CD8-positive, alpha-beta memory T cell (primary cell): ENCODE results near the gene BLTP2. TPM values are rescaled to one million over a fixed set of nuclear protein-coding genes. Genes with fewer than 3 reads are reported as not detected.

Experiments used
- CTCF ChIA-PET: fragments of 350-600 bp; sonication (Branson Sonifier 250); formaldehyde crosslinking; loops from one replicate; lab custom pipeline; 2021; ENCODE audit warnings: antibody characterized with exemption; lab: Charles Lee
- POLR2A ChIA-PET: fragments of 350-600 bp; sonication (Branson Sonifier 250); formaldehyde crosslinking; loops from one replicate; lab custom pipeline; 2021; ENCODE audit warnings: antibody characterized with exemption; lab: Charles Lee
- DNase-seq, 5 donors: peaks; one replicate each; pipeline versions ENCODE4 v3.0.0 to v3.0.0-alpha.2; 2020 to 2022; ENCODE audit warnings: mixed read lengths in 1 of 5
- H3K27ac ChIP-seq: one replicate; pipeline ENCODE4 v1.7.0; 2013; ENCODE audit warnings: low read depth, mild to moderate bottlenecking, low read length, moderate library complexity
- H3K27me3 ChIP-seq: 2 replicates; pipeline ENCODE4 v1.7.0; 2013; ENCODE audit warnings: low read length, mild to moderate bottlenecking; ENCODE audit not compliant: insufficient read depth, poor library complexity, severe bottlenecking
- H3K36me3 ChIP-seq: 2 replicates; pipeline ENCODE4 v1.7.0; 2013; ENCODE audit warnings: mild to moderate bottlenecking, low read length, moderate library complexity; ENCODE audit not compliant: insufficient read depth
- H3K4me1 ChIP-seq: 2 replicates; pipeline ENCODE4 v1.7.0; 2013; ENCODE audit warnings: mild to moderate bottlenecking, low read length, moderate library complexity; ENCODE audit not compliant: insufficient read depth
- H3K4me3 ChIP-seq: 2 replicates; pipeline ENCODE4 v1.7.0; 2013; ENCODE audit warnings: mild to moderate bottlenecking, low read length
- H3K9me3 ChIP-seq: 2 replicates; pipeline ENCODE4 v1.7.0; 2013; ENCODE audit warnings: mild to moderate bottlenecking, low read length
- H3K27ac Mint-ChIP-seq, 8 donors: one replicate each; pipeline ENCODE4 v1.8.0; 2020 to 2021; ENCODE audit warnings: mixed read lengths in 8 of 8, mild to moderate bottlenecking in 6 of 8, inconsistent platforms in 3 of 8, moderate library complexity in 3 of 8
- H3K27me3 Mint-ChIP-seq, 2 donors: one replicate each; pipeline ENCODE4 v1.8.0; 2020 to 2021; ENCODE audit warnings: mixed read lengths in 2 of 2, mild to moderate bottlenecking in 1 of 2, moderate library complexity in 1 of 2
- H3K36me3 Mint-ChIP-seq, 3 donors: one replicate each; pipeline ENCODE4 v1.8.0; 2020 to 2021; ENCODE audit warnings: mixed read lengths in 3 of 3, inconsistent platforms in 1 of 3, mild to moderate bottlenecking in 1 of 3
- H3K4me1 Mint-ChIP-seq, 3 donors: one replicate each; pipeline ENCODE4 v1.8.0; 2020 to 2021; ENCODE audit warnings: mixed read lengths in 3 of 3, inconsistent platforms in 1 of 3, mild to moderate bottlenecking in 1 of 3
- H3K4me3 Mint-ChIP-seq, 7 donors: one replicate each; pipeline ENCODE4 v1.8.0; 2020 to 2021; ENCODE audit warnings: mixed read lengths in 7 of 7, mild to moderate bottlenecking in 6 of 7, moderate library complexity in 4 of 7, inconsistent platforms in 2 of 7
- H3K9me3 Mint-ChIP-seq, 5 donors: one replicate each; pipeline ENCODE4 v1.8.0; 2020 to 2022; ENCODE audit warnings: mixed read lengths in 5 of 5, mild to moderate bottlenecking in 3 of 5, moderate library complexity in 2 of 5, inconsistent platforms in 1 of 5
- polyA plus RNA-seq: library from polyadenylated mRNA; unstranded; fragments of 300-500 nt; fragmentation: Illumina TruSeq; gene quantifications from one replicate; pipeline ENCODE4 v1.2.3, GENCODE V29; 2021
- total RNA-seq, 2 experiments: library from RNA; stranded (reverse); gene quantifications; one replicate each; pipeline ENCODE4 v1.2.3, GENCODE V29; 2021

BLTP2 gene
- total and polyA plus RNA-seq, 3 experiments from 2014 or later, result 44.5 to 192 (median 176) TPM

DNA sequence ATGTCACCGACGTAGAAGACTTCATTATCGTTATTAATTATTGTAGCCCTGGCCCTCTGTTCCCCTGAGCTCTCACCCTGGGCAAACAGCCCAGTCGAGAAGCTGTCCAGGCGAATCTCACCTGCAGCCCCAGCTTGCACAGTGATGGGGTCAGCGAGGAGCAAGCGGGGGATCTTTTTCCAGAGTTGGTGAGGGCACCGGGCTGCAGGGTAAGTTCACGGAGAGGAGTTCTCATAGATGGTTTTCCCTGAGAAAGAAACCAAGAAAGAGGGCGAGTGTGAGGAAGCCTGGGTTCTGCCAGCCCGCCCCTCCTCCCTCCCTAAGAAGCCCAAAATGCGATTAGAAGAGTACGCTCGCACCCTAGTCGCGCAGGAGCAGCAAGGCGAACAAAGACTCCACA is 46.6 kb downstream of the BLTP2 start:
- H3K27ac ChIP-seq, result peak overlapping the region; percentile 99
- H3K27me3 Mint-ChIP-seq, result no peaks in the 10 kb centered on the region
- no peaks in the 10 kb centered on the region for H3K9me3 Mint-ChIP-seq
- H3K4me1 Mint-ChIP-seq, result peaks cover 19 to 25% (median 24%) of the 10 kb centered on the region in 3 donors
- ChIA-PET CTCF (interaction anchor here (2.4 kb wide), 1 partner anchor 28 kb away, joined by 10 read pairs; the partner anchor contains the start of gene PIGS), POLR2A (interaction anchor here (1.6 to 3.4 kb wide), 2 partner anchors 22 to 26 kb away, joined by 10 to 39 read pairs; partner anchors contain the start of genes ALDOC and PIGS)
- H3K27ac Mint-ChIP-seq, result peak overlapping the region; percentile 95 to 100 (median 98)
- H3K9me3 ChIP-seq, result no peaks in the 10 kb centered on the region
- peaks cover 0 to 5% (median 0%) of the 10 kb centered on the region in 3 donors for H3K36me3 Mint-ChIP-seq
- peak overlapping the region; percentile 86 for H3K4me3 ChIP-seq
- H3K27me3 ChIP-seq, result no peaks in the 10 kb centered on the region
- no peaks in the 10 kb centered on the region for H3K36me3 ChIP-seq
- H3K4me1 ChIP-seq, result peaks cover 5% of the 10 kb centered on the region
- peak overlapping the region; percentile 89 to 99 (median 93) for H3K4me3 Mint-ChIP-seq
- no peak for DNase-seq

DNA sequence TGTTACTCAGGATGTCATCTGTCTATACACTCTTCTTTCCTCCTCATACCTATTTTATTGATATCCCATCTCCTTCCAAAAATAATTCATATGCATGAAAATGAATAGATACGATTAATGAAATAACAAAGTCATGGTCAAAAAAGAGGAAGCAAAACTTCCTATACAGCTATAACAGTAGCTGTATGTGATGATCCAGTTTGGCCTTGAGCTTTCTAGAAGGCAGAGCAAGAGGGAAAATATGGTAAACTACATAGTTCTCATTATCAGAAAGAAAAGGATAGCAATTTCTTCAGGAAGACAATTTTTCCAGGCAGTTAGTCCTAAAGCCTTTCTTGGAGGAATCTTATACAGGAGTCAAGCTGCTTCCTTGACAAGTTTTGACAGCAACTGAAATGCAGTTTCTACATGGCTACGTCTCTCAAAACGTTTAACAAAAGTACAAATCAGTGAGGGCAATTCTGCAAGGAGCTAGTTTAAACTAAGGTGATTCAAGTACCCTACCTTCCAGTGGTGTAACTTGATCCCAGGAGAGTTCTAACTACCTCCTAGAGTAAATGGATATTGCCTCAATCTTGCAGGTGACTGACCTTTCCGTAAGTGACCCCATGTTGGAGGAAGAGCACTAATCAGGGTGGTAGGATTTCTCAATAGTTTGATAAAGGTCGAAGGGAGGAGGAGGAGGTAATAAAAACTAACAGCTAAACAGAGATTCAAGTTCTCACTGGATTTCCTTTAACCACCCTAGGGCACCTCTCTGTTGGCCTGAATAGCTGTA is 47.2 kb downstream of the BLTP2 start:
- Mint-ChIP-seq H3K27ac (peak overlapping the region; percentile 95 to 100 (median 98)), H3K9me3 (no peaks in the 10 kb centered on the region), H3K4me3 (peak overlapping the region; percentile 89 to 99 (median 93)), H3K4me1 (peaks cover 19 to 25% (median 24%) of the 10 kb centered on the region in 3 donors), H3K36me3 (peaks cover 0 to 5% (median 0%) of the 10 kb centered on the region in 3 donors), H3K27me3 (no peaks in the 10 kb centered on the region)
- Histone ChIP-seq H3K36me3 (no peaks in the 10 kb centered on the region), H3K27ac (peak overlapping the region; percentile 99), H3K4me1 (peaks cover 5% of the 10 kb centered on the region), H3K4me3 (peak overlapping the region; percentile 86), H3K27me3 (no peaks in the 10 kb centered on the region), H3K9me3 (no peaks in the 10 kb centered on the region)
- DNase-seq, result no peak
- CTCF ChIA-PET, result interaction anchor here (1.4 to 2.4 kb wide), 2 partner anchors 27 to 29 kb away, joined by 3 to 10 read pairs; partner anchors contain the start of gene PIGS
- POLR2A ChIA-PET, result interaction anchor here (1.6 kb wide), 1 partner anchor 21 kb away, joined by 10 read pairs; the partner anchor contains the start of gene ALDOC

Other genes starting within 250 kb of the BLTP2 start
- 1 to 10 TPM; 5.6 to 6.0 TPM for gene SLC46A1, start 238.9 kb downstream of the BLTP2 start, total RNA-seq
- gene SLC46A1, start 238.9 kb downstream of the BLTP2 start, polyA plus RNA-seq, result 6.3 TPM
- not detected for gene SLC13A2, start 171.5 kb downstream of the BLTP2 start, total RNA-seq
- gene SLC13A2, start 171.5 kb downstream of the BLTP2 start, polyA plus RNA-seq, result not detected
- not detected for gene FOXN1, start 138.8 kb downstream of the BLTP2 start, total RNA-seq
- gene FOXN1, start 138.8 kb downstream of the BLTP2 start, polyA plus RNA-seq, result not detected
- gene UNC119, start 92.5 kb downstream of the BLTP2 start, total RNA-seq, result 10 to 100 TPM; 28.9 to 29.1 TPM
- gene UNC119, start 92.5 kb downstream of the BLTP2 start, polyA plus RNA-seq, result 21.9 TPM
- gene PIGS, start 73.6 kb downstream of the BLTP2 start, total RNA-seq, result 10 to 100 TPM; 48.7 to 50.0 TPM
- 61.0 TPM for gene PIGS, start 73.6 kb downstream of the BLTP2 start, polyA plus RNA-seq
- 10 to 100 TPM; 12.8 to 13.6 TPM for gene ALDOC, start 68.3 kb downstream of the BLTP2 start, total RNA-seq
- gene ALDOC, start 68.3 kb downstream of the BLTP2 start, polyA plus RNA-seq, result 58.2 TPM
- gene SPAG5, start 46.1 kb downstream of the BLTP2 start, total RNA-seq, result 10 to 100 TPM; 77.8 to 79.7 TPM
- gene SPAG5, start 46.1 kb downstream of the BLTP2 start, polyA plus RNA-seq, result 3.5 TPM
- gene RSKR, start 31.0 kb downstream of the BLTP2 start, total RNA-seq, result 10 to 100 TPM; 18.4 to 19.3 TPM
- 0.22 TPM for gene RSKR, start 31.0 kb downstream of the BLTP2 start, polyA plus RNA-seq
- gene SDF2, start 16.7 kb upstream of the BLTP2 start, total RNA-seq, result 10 to 100 TPM; 51.4 to 55.1 TPM
- 94.9 TPM for gene SDF2, start 16.7 kb upstream of the BLTP2 start, polyA plus RNA-seq
- gene SUPT6H, start 17.0 kb upstream of the BLTP2 start, total RNA-seq, result 10 to 100 TPM; 80.0 to 88.4 TPM
- gene SUPT6H, start 17.0 kb upstream of the BLTP2 start, polyA plus RNA-seq, result 20.1 TPM
- 1 to 10 TPM; 4.7 to 4.9 TPM for gene PROCA1, start 66.7 kb upstream of the BLTP2 start, total RNA-seq
- gene PROCA1, start 66.7 kb upstream of the BLTP2 start, polyA plus RNA-seq, result 1.2 TPM
- gene RAB34, start 72.7 kb upstream of the BLTP2 start, total RNA-seq, result 1 to 10 TPM; 7.9 to 8.3 TPM
- gene RAB34, start 72.7 kb upstream of the BLTP2 start, polyA plus RNA-seq, result 2.6 TPM
- gene RPL23A, start 74.8 kb upstream of the BLTP2 start, total RNA-seq, result 1,000 to 10,000 TPM; 2,670 to 2,692 TPM
- gene RPL23A, start 74.8 kb upstream of the BLTP2 start, polyA plus RNA-seq, result 5,358 TPM
- 10 to 100 TPM; 36.5 to 38.9 TPM for gene TLCD1, start 81.1 kb upstream of the BLTP2 start, total RNA-seq
- not detected for gene TLCD1, start 81.1 kb upstream of the BLTP2 start, polyA plus RNA-seq
- gene NEK8, start 83.6 kb upstream of the BLTP2 start, total RNA-seq, result 1 to 10 TPM; 8.0 to 8.8 TPM
- 2.5 TPM for gene NEK8, start 83.6 kb upstream of the BLTP2 start, polyA plus RNA-seq
- 100 to 1,000 TPM; 176 to 182 TPM for gene TRAF4, start 98.9 kb upstream of the BLTP2 start, total RNA-seq
- 2.7 TPM for gene TRAF4, start 98.9 kb upstream of the BLTP2 start, polyA plus RNA-seq
- 10 to 100 TPM; 20.6 to 21.5 TPM for gene FAM222B, start 197.6 kb upstream of the BLTP2 start, total RNA-seq
- gene FAM222B, start 197.6 kb upstream of the BLTP2 start, polyA plus RNA-seq, result 19.3 TPM
- gene ERAL1, start 209.9 kb upstream of the BLTP2 start, total RNA-seq, result 10 to 100 TPM; 84.1 to 86.2 TPM
- gene ERAL1, start 209.9 kb upstream of the BLTP2 start, polyA plus RNA-seq, result 44.7 TPM